Measurements from ENCODE around the gene LRRC4C. TPM values are rescaled to one million over a fixed set of nuclear protein-coding genes. Genes with fewer than 3 reads are reported as not detected.

The LRRC4C gene
- total RNA-seq, 1 donor from 2014 or later = 0.41 TPM

- intact Hi-C loops (cut with micrococcal nuclease) = no loop called here
- Histone ChIP-seq H3K27ac (replicated peaks) (no peak overlapping the region), H3K27me3 (ENCODE audit: low read depth) (no peaks in the 10 kb centered on the region), H3K4me1 (no peaks in the 10 kb centered on the region), H3K4me3 (no peak overlapping the region), H3K36me3 (no peaks in the 10 kb centered on the region), H3K9me3 (replicated peaks) (peaks cover 40% of the 10 kb centered on the region)
- TF ChIP-seq CTCF (IDR thresholded peaks at IDR 0.05; ENCODE audit: borderline replicate concordance) = no peak
- no peak for DNase-seq
Measured at GRCh38 chr11:41074318-41074717, 385.1 kb downstream of the LRRC4C start.

- no peaks in the 10 kb centered on the region for H3K4me1 ChIP-seq
- H3K27ac ChIP-seq (replicated peaks) = no peak overlapping the region
- H3K36me3 ChIP-seq = no peaks in the 10 kb centered on the region
- DNase-seq = no peak
- intact Hi-C loops (cut with micrococcal nuclease) = no loop called here
- H3K9me3 ChIP-seq (replicated peaks) = peaks cover 43% of the 10 kb centered on the region
- no peak overlapping the region for H3K4me3 ChIP-seq
- no peaks in the 10 kb centered on the region for H3K27me3 ChIP-seq (ENCODE audit: low read depth)
- no peak for TF ChIP-seq CTCF (IDR thresholded peaks at IDR 0.05; ENCODE audit: borderline replicate concordance)
Measured at GRCh38 chr11:41065432-41065831, 394.0 kb downstream of the LRRC4C start.

- no peak for DNase-seq
- H3K4me1 ChIP-seq = no peaks in the 10 kb centered on the region
- no peak for TF ChIP-seq CTCF (IDR thresholded peaks at IDR 0.05; ENCODE audit: borderline replicate concordance)
- H3K4me3 ChIP-seq = no peak overlapping the region
- no peaks in the 10 kb centered on the region for H3K27me3 ChIP-seq (ENCODE audit: low read depth)
- H3K27ac ChIP-seq (replicated peaks) = no peak overlapping the region
- H3K9me3 ChIP-seq (replicated peaks) = no peaks in the 10 kb centered on the region
- H3K36me3 ChIP-seq = no peaks in the 10 kb centered on the region
- intact Hi-C loops (cut with micrococcal nuclease) = no loop called here
Measured at GRCh38 chr11:41058138-41058537, 401.3 kb downstream of the LRRC4C start.

GRCh38 chr11:41056892-41057569 lies 402.4 kb downstream of the LRRC4C start:
- Histone ChIP-seq H3K4me1 (no peaks in the 10 kb centered on the region), H3K36me3 (no peaks in the 10 kb centered on the region), H3K9me3 (replicated peaks) (no peaks in the 10 kb centered on the region), H3K4me3 (no peak overlapping the region), H3K27ac (replicated peaks) (no peak overlapping the region), H3K27me3 (ENCODE audit: low read depth) (no peaks in the 10 kb centered on the region)
- DNase-seq = no peak
- intact Hi-C loops (cut with micrococcal nuclease) = no loop called here
- no peak for TF ChIP-seq CTCF (IDR thresholded peaks at IDR 0.05; ENCODE audit: borderline replicate concordance)

- Histone ChIP-seq H3K4me1 (no peaks in the 10 kb centered on the region), H3K4me3 (no peak overlapping the region), H3K27me3 (ENCODE audit: low read depth) (no peaks in the 10 kb centered on the region), H3K9me3 (replicated peaks) (no peaks in the 10 kb centered on the region), H3K36me3 (no peaks in the 10 kb centered on the region), H3K27ac (replicated peaks) (no peak overlapping the region)
- intact Hi-C loops (cut with micrococcal nuclease) = no loop called here
- no peak for TF ChIP-seq CTCF (IDR thresholded peaks at IDR 0.05; ENCODE audit: borderline replicate concordance)
- no peak for DNase-seq
Measured at GRCh38 chr11:41053894-41054293, 405.6 kb downstream of the LRRC4C start.

Data from left ventricle myocardium inferior (tissue), 1 donor.